SK-N-SH (cell line): Measurements from ENCODE around the gene APOL2.

Experiments used
- ELF1 ChIP-seq: IDR thresholded peaks from 2 replicates; pipeline ENCODE4 v1.4.0; 2012
- EZH2phosphoT487 ChIP-seq: fragments of 200-600 bp; sonication (generic); IDR thresholded peaks from 2 replicates; pipeline ENCODE4 v1.6.1; 2017; ENCODE audit warnings: low read depth, mixed run types, mild to moderate bottlenecking, antibody characterized with exemption, moderate library complexity, borderline replicate concordance
- GABPA ChIP-seq: IDR thresholded peaks from 2 replicates; pipeline ENCODE4 v1.4.0; 2012; ENCODE audit warnings: low read depth, mild to moderate bottlenecking
- MAX ChIP-seq: IDR thresholded peaks from 2 replicates; pipeline ENCODE4 v1.4.0; 2012; ENCODE audit warnings: low read depth
- POLR2AphosphoS5 ChIP-seq: IDR thresholded peaks from 2 replicates; pipeline ENCODE4 v1.6.1; 2012; ENCODE audit warnings: low read depth, low read length
- SIN3A ChIP-seq: IDR thresholded peaks from 2 replicates; pipeline ENCODE4 v1.6.1; 2012; ENCODE audit warnings: low read depth, mild to moderate bottlenecking, low read length, moderate library complexity, borderline replicate concordance
- SMC3 ChIP-seq: IDR thresholded peaks from 2 replicates; pipeline ENCODE4 v1.6.1; 2012; ENCODE audit warnings: low read depth, low read length, improper control_type of control experiment
- TCF12 ChIP-seq: IDR thresholded peaks from 2 replicates; pipeline ENCODE4 v1.4.0; 2012
- YY1 ChIP-seq: IDR thresholded peaks from 2 replicates; pipeline ENCODE4 v1.4.0; 2012; ENCODE audit warnings: low read depth, mild to moderate bottlenecking
- ZBTB33 ChIP-seq: IDR thresholded peaks from 2 replicates; pipeline ENCODE4 v1.4.0; 2012; ENCODE audit warnings: low read depth, borderline replicate concordance
- TF ChIP-seq, protein P1 (sequence below): fragments of 200-600 bp; sonication (generic); IDR thresholded peaks from 2 replicates; pipeline ENCODE4 v1.6.1; 2017; ENCODE audit warnings: antibody characterized with exemption, mild to moderate bottlenecking, moderate library complexity
- TF ChIP-seq, protein P2 (sequence below): IDR thresholded peaks from 2 replicates; pipeline ENCODE4 v1.4.0; 2012; ENCODE audit warnings: low read depth, borderline replicate concordance

DNA sequence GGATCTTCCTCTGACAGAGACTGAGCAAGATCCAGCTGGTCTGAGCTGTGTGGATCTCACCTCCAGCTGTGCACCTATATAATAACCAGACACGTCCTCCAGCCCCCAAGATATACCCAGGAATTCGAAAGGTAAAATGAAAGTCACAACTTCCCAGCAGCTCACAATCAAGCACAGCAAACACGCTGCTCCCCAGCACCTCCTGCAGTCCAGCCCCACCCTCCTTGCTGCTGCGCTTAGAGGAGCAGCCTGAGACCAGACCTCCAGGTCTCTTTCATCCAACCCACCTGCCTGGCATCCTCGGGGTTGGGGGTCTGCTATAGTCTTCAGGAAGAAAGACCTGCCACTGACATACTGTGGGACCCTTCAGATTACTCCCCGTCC lies 34.7 kb downstream of the APOL2 start:
- TF ChIP-seq TCF12, result no peak
- TF ChIP-seq, protein P1, sequence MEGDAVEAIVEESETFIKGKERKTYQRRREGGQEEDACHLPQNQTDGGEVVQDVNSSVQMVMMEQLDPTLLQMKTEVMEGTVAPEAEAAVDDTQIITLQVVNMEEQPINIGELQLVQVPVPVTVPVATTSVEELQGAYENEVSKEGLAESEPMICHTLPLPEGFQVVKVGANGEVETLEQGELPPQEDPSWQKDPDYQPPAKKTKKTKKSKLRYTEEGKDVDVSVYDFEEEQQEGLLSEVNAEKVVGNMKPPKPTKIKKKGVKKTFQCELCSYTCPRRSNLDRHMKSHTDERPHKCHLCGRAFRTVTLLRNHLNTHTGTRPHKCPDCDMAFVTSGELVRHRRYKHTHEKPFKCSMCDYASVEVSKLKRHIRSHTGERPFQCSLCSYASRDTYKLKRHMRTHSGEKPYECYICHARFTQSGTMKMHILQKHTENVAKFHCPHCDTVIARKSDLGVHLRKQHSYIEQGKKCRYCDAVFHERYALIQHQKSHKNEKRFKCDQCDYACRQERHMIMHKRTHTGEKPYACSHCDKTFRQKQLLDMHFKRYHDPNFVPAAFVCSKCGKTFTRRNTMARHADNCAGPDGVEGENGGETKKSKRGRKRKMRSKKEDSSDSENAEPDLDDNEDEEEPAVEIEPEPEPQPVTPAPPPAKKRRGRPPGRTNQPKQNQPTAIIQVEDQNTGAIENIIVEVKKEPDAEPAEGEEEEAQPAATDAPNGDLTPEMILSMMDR, result no peak
- no peak for TF ChIP-seq ELF1
- TF ChIP-seq MAX, result no peak
- TF ChIP-seq, protein P2, sequence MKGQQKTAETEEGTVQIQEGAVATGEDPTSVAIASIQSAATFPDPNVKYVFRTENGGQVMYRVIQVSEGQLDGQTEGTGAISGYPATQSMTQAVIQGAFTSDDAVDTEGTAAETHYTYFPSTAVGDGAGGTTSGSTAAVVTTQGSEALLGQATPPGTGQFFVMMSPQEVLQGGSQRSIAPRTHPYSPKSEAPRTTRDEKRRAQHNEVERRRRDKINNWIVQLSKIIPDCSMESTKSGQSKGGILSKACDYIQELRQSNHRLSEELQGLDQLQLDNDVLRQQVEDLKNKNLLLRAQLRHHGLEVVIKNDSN, result no peak
- no peak for TF ChIP-seq ZBTB33
- no peak for TF ChIP-seq SMC3
- TF ChIP-seq EZH2phosphoT487, result no peak
- no peak for TF ChIP-seq GABPA
- TF ChIP-seq YY1, result no peak
- no peak for TF ChIP-seq SIN3A
- TF ChIP-seq POLR2AphosphoS5, result no peak
